SK-N-SH treated with all-trans-retinoic acid at 6 μM for 48 hours (cell line): ENCODE measurements around the gene PCDH15.
A peak's percentile ranks its signal among the peaks of the same experiment; 100 is the strongest.

Experiments used
- ATAC-seq: fragments of 200-7000 bp; cut with Tn5 transposase; 3 replicates; pipeline ENCODE4 v1.9.1; 2020; ENCODE audit warnings: mild to moderate bottlenecking, moderate library complexity
- BACH2 ChIP-seq: fragments of 250-450 bp; sonication (Bioruptor Pico); IDR thresholded peaks from 2 replicates; pipeline ENCODE4 v1.9.0; 2021; ENCODE audit warnings: mild to moderate bottlenecking, borderline replicate concordance
- CREB5 ChIP-seq: fragments of 250-450 bp; sonication (Bioruptor Pico); IDR thresholded peaks from 2 replicates; pipeline ENCODE4 v1.5.1; 2020; ENCODE audit warnings: low read depth, mild to moderate bottlenecking, moderate library complexity
- CSDC2 ChIP-seq: fragments of 250-450 bp; sonication (Bioruptor Pico); IDR thresholded peaks from 2 replicates; pipeline ENCODE4 v1.5.0; 2020; ENCODE audit warnings: mild to moderate bottlenecking, moderate library complexity
- ESRRG ChIP-seq: fragments of 250-450 bp; sonication (Bioruptor Pico); IDR thresholded peaks from 2 replicates; pipeline ENCODE4 v1.6.1; 2021; ENCODE audit warnings: mild to moderate bottlenecking
- GLIS3 ChIP-seq: fragments of 250-450 bp; sonication (Bioruptor Pico); IDR thresholded peaks from 2 replicates; pipeline ENCODE4 v1.5.0; 2020; ENCODE audit warnings: mild to moderate bottlenecking, moderate library complexity
- ISL1 ChIP-seq: fragments of 250-450 bp; sonication (Bioruptor Pico); IDR thresholded peaks from 2 replicates; pipeline ENCODE4 v2.1.2; 2022; ENCODE audit warnings: mild to moderate bottlenecking, moderate library complexity
- OSR1 ChIP-seq: fragments of 250-450 bp; sonication (Bioruptor Pico); IDR thresholded peaks from 2 replicates; pipeline ENCODE4 v1.8.0; 2022; ENCODE audit warnings: moderate library complexity, mild to moderate bottlenecking, inconsistent platforms
- PATZ1 ChIP-seq: fragments of 250-450 bp; sonication (Bioruptor Pico); IDR thresholded peaks from 2 replicates; pipeline ENCODE4 v1.8.0; 2020; ENCODE audit warnings: mild to moderate bottlenecking, moderate library complexity, borderline replicate concordance
- POU6F1 ChIP-seq: fragments of 250-450 bp; sonication (Bioruptor Pico); IDR thresholded peaks from 2 replicates; pipeline ENCODE4 v1.8.0; 2021; ENCODE audit warnings: low read depth, mild to moderate bottlenecking, moderate library complexity, borderline replicate concordance
- PPARA ChIP-seq: fragments of 250-450 bp; sonication (Bioruptor Pico); IDR thresholded peaks from 2 replicates; pipeline ENCODE4 v1.5.0; 2020; ENCODE audit warnings: mild to moderate bottlenecking, borderline replicate concordance
- RARB ChIP-seq: fragments of 250-450 bp; sonication (Bioruptor Pico); IDR thresholded peaks from 2 replicates; pipeline ENCODE4 v1.8.0; 2021; ENCODE audit warnings: mild to moderate bottlenecking, moderate library complexity
- SNAI2 ChIP-seq: fragments of 250-450 bp; sonication (Bioruptor Pico); IDR thresholded peaks from 2 replicates; pipeline ENCODE4 v1.5.0; 2020; ENCODE audit warnings: mild to moderate bottlenecking, moderate library complexity
- TCF4 ChIP-seq: fragments of 250-450 bp; sonication (Bioruptor Pico); IDR thresholded peaks from 2 replicates; pipeline ENCODE4 v1.8.0; 2021; ENCODE audit warnings: mild to moderate bottlenecking, moderate library complexity, borderline replicate concordance
- TSHZ2 ChIP-seq: fragments of 250-450 bp; sonication (Bioruptor Pico); IDR thresholded peaks from 2 replicates; pipeline ENCODE4 v1.5.0; 2020; ENCODE audit warnings: mild to moderate bottlenecking, moderate library complexity
- ZC3H10 ChIP-seq: fragments of 250-450 bp; sonication (Bioruptor Pico); IDR thresholded peaks from 2 replicates; pipeline ENCODE4 v1.5.1; 2021; ENCODE audit warnings: mild to moderate bottlenecking, moderate library complexity
- ZFP3 ChIP-seq: fragments of 250-450 bp; sonication (Bioruptor Pico); IDR thresholded peaks from 2 replicates; pipeline ENCODE4 v1.5.0; 2020; ENCODE audit warnings: mild to moderate bottlenecking, moderate library complexity
- ZFP30 ChIP-seq: fragments of 450-650 bp; formaldehyde crosslinking; IDR thresholded peaks from 2 replicates; pipeline ENCODE4 v1.5.0; 2022; ENCODE audit warnings: mild to moderate bottlenecking, moderate library complexity
- ZNF565 ChIP-seq: fragments of 450-650 bp; formaldehyde crosslinking; conservative IDR thresholded peaks from 2 replicates; pipeline ENCODE4 v1.5.0; 2020; ENCODE audit warnings: low read depth, mild to moderate bottlenecking, moderate library complexity
- ZNF70 ChIP-seq: fragments of 450-650 bp; formaldehyde crosslinking; IDR thresholded peaks from 2 replicates; pipeline ENCODE4 v1.5.0; 2020; ENCODE audit warnings: mild to moderate bottlenecking, moderate library complexity

The PCDH15 gene

GRCh38 chr10:54620352-54620751 lies 180.7 kb downstream of the PCDH15 start:
- ATAC-seq, result no peak
- no peak for TF ChIP-seq CREB5 (CRISPR knock-in tag)
- no peak for TF ChIP-seq ZNF70 (CRISPR knock-in tag)
- TF ChIP-seq GLIS3, result no peak
- TF ChIP-seq ZFP3 (CRISPR knock-in tag), result no peak
- TF ChIP-seq PPARA (CRISPR knock-in tag), result no peak
- no peak for TF ChIP-seq BACH2 (CRISPR knock-in tag)
- TF ChIP-seq, all 23 proteins: peak for 0

GRCh38 chr10:54614072-54614471 lies 187.0 kb downstream of the PCDH15 start:
- no peak for ATAC-seq
- TF ChIP-seq CSDC2 (CRISPR knock-in tag) (no peak), ZC3H10 (CRISPR knock-in tag) (no peak), SNAI2 (CRISPR knock-in tag) (no peak), OSR1 (no peak), ESRRG (CRISPR knock-in tag) (no peak), CREB5 (CRISPR knock-in tag) (no peak), BACH2 (CRISPR knock-in tag) (no peak), TSHZ2 (CRISPR knock-in tag) (no peak), POU6F1 (CRISPR knock-in tag) (no peak), RARB (CRISPR knock-in tag) (no peak), ZNF70 (CRISPR knock-in tag) (no peak), PATZ1 (no peak), PPARA (CRISPR knock-in tag) (no peak), TCF4 (CRISPR knock-in tag) (no peak), ZFP3 (CRISPR knock-in tag) (no peak), ZFP30 (CRISPR knock-in tag) (no peak), ZNF565 (CRISPR knock-in tag) (no peak), ISL1 (CRISPR knock-in tag) (no peak)

GRCh38 chr10:54613162-54613561 lies 187.9 kb downstream of the PCDH15 start:
- TF ChIP-seq ISL1 (CRISPR knock-in tag) (peak; percentile 61), CSDC2 (CRISPR knock-in tag) (no peak), ZC3H10 (CRISPR knock-in tag) (0 out of 2 replicates have a peak, but pooled peaks have one; percentile 18), PATZ1 (0 out of 2 replicates have a peak, but pooled peaks have one; percentile 47)
- TF ChIP-seq, all 23 proteins: peak for 3
- no peak for ATAC-seq
